Astrocyte of the cerebellum (primary cell): Measurements from ENCODE around the gene TMEM74B.
"Not testable (repeated sequence)": the region's sequence is repeated elsewhere in the genome, so short reads cannot be mapped to it uniquely, and the experiment has no call there.

Source experiments
- DNase-seq: peaks from one replicate; pipeline ENCODE4 v3.0.0-alpha.2; 2011; ENCODE audit warnings: low read depth
- H3K4me3 ChIP-seq: 2 replicates; pipeline ENCODE4 v1.5.1; 2011; ENCODE audit warnings: mild to moderate bottlenecking, low read depth, low read length, moderate library complexity
- in situ Hi-C: cut with HindIII; loops from 2 replicates; pipeline ENCODE4 v1.10.0; 2017; ENCODE audit warnings: low sequenced_read_pairs
- TF ChIP-seq, protein P1 (sequence below): IDR thresholded peaks from 2 replicates; pipeline ENCODE4 v1.5.1; 2012; ENCODE audit warnings: low read length, low read depth, moderate library complexity, mild to moderate bottlenecking; ENCODE audit errors: missing control alignments

Gene TMEM74B

DNA sequence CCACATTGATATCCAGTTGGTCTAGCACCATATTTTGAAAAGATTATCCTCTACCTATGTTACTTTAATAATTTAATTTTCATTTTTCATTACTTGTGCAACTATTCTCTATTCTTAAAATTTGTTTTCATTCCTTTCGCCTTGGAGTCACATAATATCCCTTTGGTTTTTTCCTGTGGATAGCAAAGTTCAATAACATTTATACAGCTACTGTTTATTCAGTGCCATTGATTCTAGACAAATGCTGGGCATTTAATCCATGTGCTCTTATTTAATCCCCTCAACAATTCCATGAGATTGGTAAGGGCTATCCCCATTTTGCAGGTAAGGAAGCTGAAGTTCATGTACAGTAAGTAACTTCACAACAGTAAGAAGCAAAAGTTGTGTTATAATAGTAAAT is 33.8 kb downstream of the TMEM74B start:
- H3K4me3 ChIP-seq, result no peak overlapping the region
- TF ChIP-seq, protein P1, sequence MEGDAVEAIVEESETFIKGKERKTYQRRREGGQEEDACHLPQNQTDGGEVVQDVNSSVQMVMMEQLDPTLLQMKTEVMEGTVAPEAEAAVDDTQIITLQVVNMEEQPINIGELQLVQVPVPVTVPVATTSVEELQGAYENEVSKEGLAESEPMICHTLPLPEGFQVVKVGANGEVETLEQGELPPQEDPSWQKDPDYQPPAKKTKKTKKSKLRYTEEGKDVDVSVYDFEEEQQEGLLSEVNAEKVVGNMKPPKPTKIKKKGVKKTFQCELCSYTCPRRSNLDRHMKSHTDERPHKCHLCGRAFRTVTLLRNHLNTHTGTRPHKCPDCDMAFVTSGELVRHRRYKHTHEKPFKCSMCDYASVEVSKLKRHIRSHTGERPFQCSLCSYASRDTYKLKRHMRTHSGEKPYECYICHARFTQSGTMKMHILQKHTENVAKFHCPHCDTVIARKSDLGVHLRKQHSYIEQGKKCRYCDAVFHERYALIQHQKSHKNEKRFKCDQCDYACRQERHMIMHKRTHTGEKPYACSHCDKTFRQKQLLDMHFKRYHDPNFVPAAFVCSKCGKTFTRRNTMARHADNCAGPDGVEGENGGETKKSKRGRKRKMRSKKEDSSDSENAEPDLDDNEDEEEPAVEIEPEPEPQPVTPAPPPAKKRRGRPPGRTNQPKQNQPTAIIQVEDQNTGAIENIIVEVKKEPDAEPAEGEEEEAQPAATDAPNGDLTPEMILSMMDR, result no peak
- no peak for DNase-seq
- in situ Hi-C loops, result no loop called here

DNA sequence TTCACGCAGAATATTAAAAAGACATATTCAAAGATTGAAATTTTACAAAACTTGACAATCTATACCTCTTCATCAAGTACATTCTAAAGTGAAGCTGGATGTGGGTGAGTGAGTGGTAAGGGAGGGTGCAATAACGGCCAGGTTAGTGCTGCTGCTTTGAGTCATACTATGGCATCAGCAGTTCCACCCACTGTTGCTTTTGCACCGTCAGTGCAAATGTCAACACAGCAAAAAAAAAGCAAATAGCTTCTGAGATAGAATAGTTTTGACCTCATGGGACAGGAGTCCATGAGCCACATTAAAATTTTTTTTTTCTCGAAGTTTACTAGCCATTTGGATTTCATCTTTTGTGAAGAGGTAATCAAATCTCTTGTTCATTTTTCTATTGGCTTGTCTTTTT is 34.6 kb downstream of the TMEM74B start:
- in situ Hi-C loops, result no loop called here
- no peak for DNase-seq

DNA sequence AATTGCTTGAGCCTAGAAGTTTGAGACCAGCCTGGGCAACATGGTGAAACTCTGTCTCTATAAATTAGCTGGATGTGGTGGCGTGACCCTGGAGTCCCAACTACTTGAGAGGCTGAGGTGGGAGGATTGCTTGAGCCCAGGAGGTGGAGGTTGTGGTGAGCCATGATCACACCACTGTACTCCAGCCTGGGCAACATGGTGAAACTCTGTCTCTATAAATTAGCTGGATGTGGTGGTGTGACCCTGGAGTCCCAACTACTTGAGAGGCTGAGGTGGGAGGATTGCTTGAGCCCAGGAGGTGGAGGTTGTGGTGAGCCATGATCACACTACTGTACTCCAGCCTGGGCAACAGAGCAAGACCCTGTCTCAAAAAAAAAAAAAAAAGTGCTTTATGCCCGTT is 35.0 kb downstream of the TMEM74B start:
- DNase-seq, in situ Hi-C loops, H3K4me3 ChIP-seq: not testable (repeated sequence)

More for the DNA sequence above, 34.6 kb downstream of the TMEM74B start:
- no peak overlapping the region for H3K4me3 ChIP-seq
- TF ChIP-seq, protein P1, result no peak

DNA sequence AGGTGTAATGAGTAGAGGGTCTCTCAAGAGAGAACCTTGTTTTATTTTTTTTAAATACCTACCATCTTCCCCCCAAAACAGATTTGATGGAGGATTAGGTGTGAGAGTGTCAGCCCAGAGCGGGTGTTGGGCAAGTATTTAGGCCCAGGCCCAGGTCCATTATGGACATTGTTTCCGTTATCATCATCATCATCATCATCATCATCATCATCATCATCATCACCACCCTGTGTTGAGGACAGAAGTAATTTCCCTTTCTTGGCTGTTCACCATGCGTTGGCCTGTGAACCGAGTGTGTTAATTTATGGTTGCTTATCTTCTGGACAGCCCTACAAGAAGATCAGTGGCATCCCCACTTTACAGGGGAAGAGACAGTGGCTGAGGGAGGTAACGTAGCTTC is 37.8 kb downstream of the TMEM74B start:
- DNase-seq, result no peak
- TF ChIP-seq, protein P1, result no peak
- H3K4me3 ChIP-seq, result no peak overlapping the region
- in situ Hi-C loops, result no loop called here

DNA sequence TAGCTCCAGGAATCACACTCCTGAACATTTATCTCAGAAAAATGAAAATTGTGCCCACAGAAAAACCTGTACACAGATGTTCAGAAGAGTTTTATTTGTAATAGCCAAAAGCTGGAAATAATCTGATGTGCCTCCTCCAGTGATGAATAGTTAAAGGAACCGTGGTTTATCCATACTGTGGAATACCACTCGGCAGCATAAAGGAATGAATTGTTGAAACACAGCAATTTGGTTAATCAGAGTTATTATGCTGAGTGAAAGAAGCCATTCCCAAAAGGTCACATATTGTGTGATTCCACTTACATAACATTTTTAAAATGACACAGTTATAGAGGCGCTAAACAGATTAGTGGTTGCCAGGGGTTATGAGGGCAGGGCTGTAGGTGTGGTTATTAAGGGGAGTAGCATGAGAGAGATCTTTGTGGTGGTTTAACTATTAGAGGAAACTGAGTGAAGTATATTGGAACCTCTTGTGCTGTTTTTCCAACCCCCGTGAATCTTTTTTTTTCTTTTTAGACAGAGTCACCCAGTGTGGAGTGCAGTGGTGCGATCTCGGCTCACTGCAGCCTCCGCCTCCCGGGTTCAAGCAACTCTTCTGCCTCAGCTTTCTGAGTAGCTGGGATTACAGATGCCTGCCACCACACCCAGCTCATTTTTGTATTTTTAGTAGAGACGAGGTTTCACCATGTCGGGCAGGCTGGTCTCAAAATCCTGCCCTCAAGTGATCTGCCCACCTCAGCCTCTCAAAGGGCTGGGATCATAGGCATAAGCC is 40.2 kb downstream of the TMEM74B start:
- no peak for DNase-seq
- in situ Hi-C loops, result no loop called here
- TF ChIP-seq, protein P1, result no peak
- H3K4me3 ChIP-seq, result no peak overlapping the region

DNA sequence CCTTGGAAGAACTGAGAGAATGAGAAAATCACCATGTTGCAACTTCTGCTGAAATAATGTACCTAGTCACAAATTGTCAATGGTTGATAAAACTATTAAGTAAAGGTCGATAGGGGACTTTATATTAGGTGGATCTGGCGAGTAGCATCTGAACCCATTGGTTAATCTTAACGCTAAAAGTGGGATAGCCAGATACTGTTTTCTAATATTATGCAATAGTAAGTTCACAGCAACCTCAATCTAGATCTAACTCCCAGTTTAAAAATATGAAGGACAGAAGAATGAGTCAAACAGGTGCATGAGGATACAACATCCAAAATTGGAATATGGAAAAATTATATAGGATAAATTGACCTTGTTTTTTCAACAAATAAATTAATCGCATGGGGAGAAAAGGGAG is 47.5 kb downstream of the TMEM74B start:
- H3K4me3 ChIP-seq, result no peak overlapping the region
- in situ Hi-C loops, result no loop called here
- no peak for DNase-seq
- TF ChIP-seq, protein P1, result no peak

DNA sequence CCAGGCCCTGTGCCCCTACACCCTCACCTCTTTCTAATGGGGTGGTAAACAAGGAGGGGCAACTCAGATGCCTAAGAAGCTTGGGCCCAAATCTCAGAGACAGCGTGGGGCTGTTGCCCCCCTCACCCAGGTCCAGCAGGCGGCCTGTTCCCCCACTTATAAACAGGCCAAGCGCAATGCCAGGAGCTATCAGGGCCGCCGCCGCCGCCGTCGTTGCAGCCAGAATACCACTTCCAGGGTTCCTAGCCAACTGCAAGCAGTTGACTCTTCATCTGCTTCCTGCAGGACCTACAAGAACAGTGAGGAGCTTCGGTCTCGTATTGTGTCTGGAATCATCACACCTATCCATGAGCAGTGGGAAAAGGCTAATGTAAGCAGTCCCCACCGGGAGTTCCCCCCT is 49.9 kb downstream of the TMEM74B start:
- no peak for DNase-seq
- in situ Hi-C loops, result no loop called here
- TF ChIP-seq, protein P1, result no peak
- no peak overlapping the region for H3K4me3 ChIP-seq
